ENCODE measurements around the gene LILRA5. TPM values are rescaled to one million over a fixed set of nuclear protein-coding genes. Genes with fewer than 3 reads are reported as not detected.
"Not testable (repeated sequence)": the region's sequence is repeated elsewhere in the genome, so short reads cannot be mapped to it uniquely, and the experiment has no call there.

LILRA5 gene
- polyA plus RNA-seq, 1 donor from 2014 or later, result not detected

DNA sequence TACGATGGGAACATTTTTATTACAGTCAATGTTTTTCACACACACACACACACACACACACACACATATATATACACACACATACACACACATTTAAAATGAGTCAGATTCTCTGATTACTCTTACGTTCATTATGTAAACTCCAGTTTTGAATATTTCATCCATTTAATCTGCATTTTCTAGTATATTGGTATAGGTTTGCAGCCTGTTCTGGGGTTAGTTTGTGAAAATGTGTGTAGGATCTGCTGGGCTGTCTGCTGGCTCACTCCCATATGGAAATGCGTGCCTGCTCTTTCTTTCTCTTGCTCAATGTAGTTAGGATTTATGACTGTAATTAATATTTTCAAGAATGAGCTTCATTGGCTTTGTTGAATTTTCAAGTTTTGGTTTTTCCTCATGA is 39.1 kb downstream of the LILRA5 start:
- TF ChIP-seq, protein P1, sequence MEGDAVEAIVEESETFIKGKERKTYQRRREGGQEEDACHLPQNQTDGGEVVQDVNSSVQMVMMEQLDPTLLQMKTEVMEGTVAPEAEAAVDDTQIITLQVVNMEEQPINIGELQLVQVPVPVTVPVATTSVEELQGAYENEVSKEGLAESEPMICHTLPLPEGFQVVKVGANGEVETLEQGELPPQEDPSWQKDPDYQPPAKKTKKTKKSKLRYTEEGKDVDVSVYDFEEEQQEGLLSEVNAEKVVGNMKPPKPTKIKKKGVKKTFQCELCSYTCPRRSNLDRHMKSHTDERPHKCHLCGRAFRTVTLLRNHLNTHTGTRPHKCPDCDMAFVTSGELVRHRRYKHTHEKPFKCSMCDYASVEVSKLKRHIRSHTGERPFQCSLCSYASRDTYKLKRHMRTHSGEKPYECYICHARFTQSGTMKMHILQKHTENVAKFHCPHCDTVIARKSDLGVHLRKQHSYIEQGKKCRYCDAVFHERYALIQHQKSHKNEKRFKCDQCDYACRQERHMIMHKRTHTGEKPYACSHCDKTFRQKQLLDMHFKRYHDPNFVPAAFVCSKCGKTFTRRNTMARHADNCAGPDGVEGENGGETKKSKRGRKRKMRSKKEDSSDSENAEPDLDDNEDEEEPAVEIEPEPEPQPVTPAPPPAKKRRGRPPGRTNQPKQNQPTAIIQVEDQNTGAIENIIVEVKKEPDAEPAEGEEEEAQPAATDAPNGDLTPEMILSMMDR (IDR thresholded peaks at IDR 0.05; ENCODE audit: poor library complexity, severe bottlenecking), result no peak
- no peak for TF ChIP-seq MXI1 (conservative IDR thresholded peaks at IDR 0.05; ENCODE audit: poor library complexity, severe bottlenecking)
- TF ChIP-seq TAF1 (IDR thresholded peaks at IDR 0.05; ENCODE audit: low read depth), result no peak
- no peak for TF ChIP-seq SMC3 (conservative IDR thresholded peaks at IDR 0.05; ENCODE audit: poor library complexity)
- Histone ChIP-seq H3K4me2 (ENCODE audit: low read length) (no peak overlapping the region), H2AFZ (ENCODE audit: low read depth, low read length) (no peak overlapping the region), H3K9ac (ENCODE audit: low read length) (no peak overlapping the region), H3K9me3 (ENCODE audit: low read length) (no peaks in the 10 kb centered on the region), H3F3A (ENCODE audit: insufficient read depth, low read length, poor library complexity, severe bottlenecking) (no peaks in the 10 kb centered on the region), H3K27ac (ENCODE audit: low read length) (no peak overlapping the region), H3K36me3 (ENCODE audit: insufficient read depth, low read length) (no peaks in the 10 kb centered on the region), H3K79me2 (replicated peaks; ENCODE audit: insufficient read depth, low read length) (no peaks in the 10 kb centered on the region), H3K4me3 (ENCODE audit: low read length) (no peak overlapping the region), H4K20me1 (ENCODE audit: insufficient read depth) (no peaks in the 10 kb centered on the region), H3K27me3 (ENCODE audit: insufficient read depth, low read depth, low read length) (no peaks in the 10 kb centered on the region), H3K9me2 (ENCODE audit: insufficient read depth, low read length) (no peaks in the 10 kb centered on the region)

GRCh38 chr19:54272181-54272580 is 40.8 kb downstream of the LILRA5 start:
- H3K9me2 ChIP-seq (ENCODE audit: insufficient read depth, low read length); H3K79me2 ChIP-seq (replicated peaks; ENCODE audit: insufficient read depth, low read length); H3K4me3 ChIP-seq (ENCODE audit: low read length); H3F3A ChIP-seq (ENCODE audit: insufficient read depth, low read length, poor library complexity, severe bottlenecking); H2AFZ ChIP-seq (ENCODE audit: low read depth, low read length); H3K4me2 ChIP-seq (ENCODE audit: low read length); H3K9ac ChIP-seq (ENCODE audit: low read length); H3K27ac ChIP-seq (ENCODE audit: low read length); H3K36me3 ChIP-seq (ENCODE audit: insufficient read depth, low read length); H4K20me1 ChIP-seq (ENCODE audit: insufficient read depth); H3K27me3 ChIP-seq (ENCODE audit: insufficient read depth, low read depth, low read length); H3K9me3 ChIP-seq (ENCODE audit: low read length): not testable (repeated sequence)

- H3K79me2 ChIP-seq (replicated peaks; ENCODE audit: insufficient read depth, low read length); H3K36me3 ChIP-seq (ENCODE audit: insufficient read depth, low read length); H3F3A ChIP-seq (ENCODE audit: insufficient read depth, low read length, poor library complexity, severe bottlenecking); H3K27ac ChIP-seq (ENCODE audit: low read length); H3K9ac ChIP-seq (ENCODE audit: low read length); H4K20me1 ChIP-seq (ENCODE audit: insufficient read depth); H3K4me2 ChIP-seq (ENCODE audit: low read length); H3K27me3 ChIP-seq (ENCODE audit: insufficient read depth, low read depth, low read length); H3K9me2 ChIP-seq (ENCODE audit: insufficient read depth, low read length); H3K9me3 ChIP-seq (ENCODE audit: low read length); H3K4me3 ChIP-seq (ENCODE audit: low read length); H2AFZ ChIP-seq (ENCODE audit: low read depth, low read length): not testable (repeated sequence)
Observed at GRCh38 chr19:54271587-54271986, 41.4 kb downstream of the LILRA5 start.

GRCh38 chr19:54271106-54271505 is 41.9 kb downstream of the LILRA5 start:
- no peaks in the 10 kb centered on the region for H3K79me2 ChIP-seq (replicated peaks; ENCODE audit: insufficient read depth, low read length)
- H3K9ac ChIP-seq (ENCODE audit: low read length), result no peak overlapping the region
- no peak overlapping the region for H2AFZ ChIP-seq (ENCODE audit: low read depth, low read length)
- no peaks in the 10 kb centered on the region for H3K9me3 ChIP-seq (ENCODE audit: low read length)
- H3K4me2 ChIP-seq (ENCODE audit: low read length), result no peak overlapping the region
- H4K20me1 ChIP-seq (ENCODE audit: insufficient read depth), result no peaks in the 10 kb centered on the region
- H3K4me3 ChIP-seq (ENCODE audit: low read length), result no peak overlapping the region
- TF ChIP-seq REST (IDR thresholded peaks at IDR 0.05; ENCODE audit: borderline replicate concordance) (no peak), EZH2 (IDR thresholded peaks at IDR 0.05; ENCODE audit: borderline replicate concordance, insufficient read depth, low read length, poor library complexity, severe bottlenecking) (no peak), SMC3 (conservative IDR thresholded peaks at IDR 0.05; ENCODE audit: poor library complexity) (no peak), TAF1 (IDR thresholded peaks at IDR 0.05; ENCODE audit: low read depth) (no peak), RAD21 (conservative IDR thresholded peaks at IDR 0.05) (no peak), EP300 (conservative IDR thresholded peaks at IDR 0.05; ENCODE audit: poor library complexity, severe bottlenecking) (no peak), MXI1 (conservative IDR thresholded peaks at IDR 0.05; ENCODE audit: poor library complexity, severe bottlenecking) (no peak), POLR2AphosphoS5 (IDR thresholded peaks at IDR 0.05) (no peak)
- TF ChIP-seq, protein P1 (IDR thresholded peaks at IDR 0.05; ENCODE audit: poor library complexity, severe bottlenecking), result no peak
- no peak overlapping the region for H3K27ac ChIP-seq (ENCODE audit: low read length)
- H3K36me3 ChIP-seq (ENCODE audit: insufficient read depth, low read length), result no peaks in the 10 kb centered on the region
- no peaks in the 10 kb centered on the region for H3K27me3 ChIP-seq (ENCODE audit: insufficient read depth, low read depth, low read length)
- no peaks in the 10 kb centered on the region for H3K9me2 ChIP-seq (ENCODE audit: insufficient read depth, low read length)
- no peaks in the 10 kb centered on the region for H3F3A ChIP-seq (ENCODE audit: insufficient read depth, low read length, poor library complexity, severe bottlenecking)
